ENCODE data around the gene CKS1B.

GRCh38 chr1:155006601-155007101 is 32.2 kb downstream of the CKS1B start:
- TF ChIP-seq CTCF (IDR thresholded peaks at IDR 0.05): no peak
- TF ChIP-seq POLR2A (IDR thresholded peaks at IDR 0.05): no peak
- no peak for TF ChIP-seq POLR2AphosphoS5 (IDR thresholded peaks at IDR 0.05)
